H7 (cell line): Measurements from ENCODE around the gene OR9A4. TPM values are rescaled to one million over a fixed set of nuclear protein-coding genes. Genes with fewer than 3 reads are reported as not detected.
A peak's percentile ranks its signal among the peaks of the same experiment; 100 is the strongest.
"Not testable (repeated sequence)": the region's sequence is repeated elsewhere in the genome, so short reads cannot be mapped to it uniquely, and the experiment has no call there.

ENCODE experiments used
- DNase-seq: peaks from one replicate; pipeline ENCODE4 v3.0.0; 2012
- H3K27me3 ChIP-seq: 2 replicates; pipeline ENCODE4 v1.6.0; 2011; ENCODE audit warnings: mild to moderate bottlenecking, low read length; ENCODE audit not compliant: control insufficient read depth, insufficient read depth
- H3K36me3 ChIP-seq: replicated peaks from 2 replicates; pipeline ENCODE4 v1.5.1; 2011; ENCODE audit warnings: low read length; ENCODE audit not compliant: control insufficient read depth, insufficient read depth
- H3K4me3 ChIP-seq: 2 replicates; pipeline ENCODE4 v1.5.1; 2011; ENCODE audit warnings: low read depth, mild to moderate bottlenecking, control low read depth, low read length, moderate library complexity; ENCODE audit not compliant: insufficient read depth
- total RNA-seq: library from RNA; depleted of rRNA; stranded (reverse); fragments of >200 nt; shearing (Covaris generic); gene quantifications from 2 replicates; pipeline ENCODE4 v1.2.3, GENCODE V29; 2014; rRNA removed

OR9A4 gene, protein sequence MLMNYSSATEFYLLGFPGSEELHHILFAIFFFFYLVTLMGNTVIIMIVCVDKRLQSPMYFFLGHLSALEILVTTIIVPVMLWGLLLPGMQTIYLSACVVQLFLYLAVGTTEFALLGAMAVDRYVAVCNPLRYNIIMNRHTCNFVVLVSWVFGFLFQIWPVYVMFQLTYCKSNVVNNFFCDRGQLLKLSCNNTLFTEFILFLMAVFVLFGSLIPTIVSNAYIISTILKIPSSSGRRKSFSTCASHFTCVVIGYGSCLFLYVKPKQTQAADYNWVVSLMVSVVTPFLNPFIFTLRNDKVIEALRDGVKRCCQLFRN
- not detected in 2 replicates for total RNA-seq

DNA sequence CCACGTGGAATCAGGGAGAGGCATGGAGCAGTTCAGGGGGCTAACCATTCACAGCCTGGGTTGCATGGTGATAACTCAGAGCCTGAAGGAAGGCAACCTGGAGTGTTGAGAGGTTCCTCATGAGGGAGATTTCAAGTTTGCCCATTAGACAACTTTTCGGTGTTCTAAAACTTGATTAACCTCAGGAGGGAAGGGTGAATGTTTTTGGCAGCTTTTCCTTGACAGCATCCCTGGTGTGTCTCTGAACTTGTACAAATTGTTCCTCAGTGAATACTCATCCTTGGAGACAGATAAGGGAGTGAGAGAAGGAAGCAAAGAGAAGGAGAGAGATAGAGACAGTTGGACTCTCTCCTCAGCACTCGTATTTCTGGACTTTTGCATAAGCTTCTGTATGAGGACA lies at the start of gene OR9A4:
Gene OR9A4 (plus strand): TSS at position 301 of the 400 bp plus-strand sequence. CDS start 2,477 bp downstream, outside the sequence.
- no peaks in the 10 kb centered on the region for H3K27me3 ChIP-seq
- no peak within 1 kb of the TSS for H3K4me3 ChIP-seq
- no peaks in the 10 kb centered on the region for H3K36me3 ChIP-seq
- DNase-seq: no peak

DNA sequence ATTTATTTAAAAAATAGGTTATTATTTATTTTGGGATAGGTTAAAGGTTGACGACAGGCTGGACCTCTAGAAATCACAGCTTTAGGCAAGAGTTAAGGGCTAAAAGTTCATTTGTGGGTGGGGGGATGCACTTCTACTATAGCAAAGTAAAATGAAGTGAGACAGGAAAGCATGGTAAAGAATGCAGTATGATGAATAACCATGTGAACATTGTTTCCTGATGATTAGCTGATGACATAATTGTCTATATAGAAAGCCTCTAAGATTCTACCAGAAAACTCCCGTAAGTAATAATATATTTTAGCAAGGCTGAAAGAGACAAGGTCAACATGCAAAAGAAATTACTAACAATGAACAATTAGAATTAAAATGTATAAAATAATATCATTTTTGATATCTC lies 49.2 kb upstream of the OR9A4 start:
- H3K4me3 ChIP-seq: no peak overlapping the region
- H3K27me3 ChIP-seq: no peaks in the 10 kb centered on the region
- DNase-seq: no peak
- no peaks in the 10 kb centered on the region for H3K36me3 ChIP-seq

DNA sequence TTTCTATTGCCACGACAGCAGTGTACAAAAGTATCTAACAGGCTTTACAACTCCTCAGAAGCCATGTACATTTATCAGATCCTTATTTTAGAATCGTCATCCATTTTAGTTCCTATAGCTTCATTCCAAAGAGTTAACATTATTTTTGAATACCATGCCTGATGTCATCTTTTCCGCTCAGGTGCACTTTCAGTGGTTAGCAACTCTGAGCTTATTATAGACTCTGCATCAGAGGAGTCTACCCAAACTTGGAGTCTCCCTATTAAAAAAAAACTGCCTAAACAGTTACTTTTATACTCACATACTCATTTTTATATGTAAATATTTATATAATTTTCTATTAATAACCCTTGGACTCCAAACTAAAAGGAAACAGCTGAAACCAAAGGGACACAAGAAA lies 43.3 kb upstream of the OR9A4 start:
- no peak for DNase-seq
- Histone ChIP-seq H3K36me3 (no peaks in the 10 kb centered on the region), H3K27me3 (no peaks in the 10 kb centered on the region), H3K4me3 (no peak overlapping the region)

DNA sequence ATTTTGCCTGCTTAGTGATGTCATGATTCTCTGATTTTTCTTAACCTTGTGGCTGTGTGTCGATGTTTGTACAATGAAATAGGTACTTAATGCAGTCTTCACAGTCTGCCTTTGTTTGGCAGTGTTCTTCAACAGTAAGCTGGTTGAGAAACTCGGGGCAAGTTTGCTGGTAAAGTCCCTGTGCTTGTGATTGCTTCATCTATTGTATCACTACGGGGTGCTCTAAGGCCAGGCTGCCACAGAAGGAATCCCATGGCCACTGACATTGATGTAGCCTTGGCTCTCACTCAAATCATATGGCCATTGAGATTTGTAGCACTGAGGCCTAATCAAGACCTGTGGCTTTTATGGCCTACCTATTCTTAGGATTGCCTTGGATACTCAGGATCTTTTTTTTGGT lies 41.4 kb upstream of the OR9A4 start:
- no peak overlapping the region for H3K4me3 ChIP-seq
- no peaks in the 10 kb centered on the region for H3K27me3 ChIP-seq
- no peaks in the 10 kb centered on the region for H3K36me3 ChIP-seq
- DNase-seq: peak; percentile 29

DNA sequence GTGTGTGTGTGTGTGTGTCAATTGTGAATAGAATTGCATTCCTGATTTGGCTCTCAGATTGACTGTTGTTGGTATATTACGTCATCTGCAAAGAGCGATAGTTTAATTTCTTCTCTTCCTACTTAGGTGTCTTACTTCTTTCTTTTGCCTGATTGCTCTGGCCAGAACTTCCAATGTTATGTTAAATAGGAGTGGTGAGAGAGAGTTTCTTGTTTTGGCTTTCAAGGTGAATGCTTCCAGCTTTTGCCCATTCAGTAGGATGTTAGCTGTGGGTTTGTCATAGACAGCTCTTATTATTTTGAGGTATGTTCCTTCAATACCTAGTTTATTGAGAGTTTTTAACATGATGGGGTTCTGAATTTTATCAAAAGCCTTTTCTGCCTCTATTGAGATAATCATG lies 40.7 kb upstream of the OR9A4 start:
- Histone ChIP-seq H3K36me3 (no peaks in the 10 kb centered on the region), H3K27me3 (no peaks in the 10 kb centered on the region), H3K4me3 (no peak overlapping the region)
- peak; percentile 6 for DNase-seq

DNA sequence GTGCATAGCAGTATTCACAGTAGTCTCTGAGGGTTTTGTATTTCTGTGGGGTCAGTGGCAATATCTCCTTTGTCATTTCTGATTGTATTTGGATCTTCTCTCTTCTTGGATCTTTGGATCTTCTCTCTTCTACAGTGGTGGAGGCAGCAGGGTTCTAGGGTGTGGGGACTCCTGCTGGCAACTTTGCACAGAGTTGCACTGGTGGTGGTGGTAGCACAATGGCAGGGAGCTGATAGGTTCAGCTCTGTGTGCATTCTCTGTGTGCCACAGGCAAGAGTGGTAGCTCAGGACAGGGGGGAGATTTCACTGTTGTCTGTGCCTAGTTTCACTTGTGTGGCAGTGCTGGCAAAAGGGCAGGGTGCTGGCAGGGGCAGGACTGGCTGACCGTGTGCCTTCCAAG lies 39.8 kb upstream of the OR9A4 start:
- Histone ChIP-seq H3K36me3 (no peaks in the 10 kb centered on the region), H3K27me3 (no peaks in the 10 kb centered on the region), H3K4me3 (no peak overlapping the region)
- peak; percentile 2 for DNase-seq

DNA sequence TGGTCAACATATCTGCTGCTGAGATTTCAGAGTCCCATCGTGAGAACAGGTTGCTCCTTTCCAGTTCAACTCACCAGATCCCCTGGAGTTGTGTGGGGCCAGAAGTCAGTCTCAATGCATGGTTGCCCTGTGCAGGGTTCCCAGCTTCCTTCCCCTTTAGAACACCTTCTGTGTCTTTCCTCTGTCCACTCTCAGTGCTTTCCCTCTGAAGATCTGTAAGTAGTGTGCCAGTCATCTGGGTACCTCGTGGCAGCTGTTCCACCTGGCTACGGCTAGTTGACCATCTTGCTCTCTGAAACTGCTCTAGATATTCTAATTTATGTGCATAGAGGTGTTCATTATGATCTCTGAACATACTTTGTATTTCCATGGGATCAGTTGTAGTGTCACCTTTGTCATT lies 38.8 kb upstream of the OR9A4 start:
- Histone ChIP-seq H3K36me3 (no peaks in the 10 kb centered on the region), H3K4me3 (no peak overlapping the region), H3K27me3 (no peaks in the 10 kb centered on the region)
- DNase-seq: no peak

DNA sequence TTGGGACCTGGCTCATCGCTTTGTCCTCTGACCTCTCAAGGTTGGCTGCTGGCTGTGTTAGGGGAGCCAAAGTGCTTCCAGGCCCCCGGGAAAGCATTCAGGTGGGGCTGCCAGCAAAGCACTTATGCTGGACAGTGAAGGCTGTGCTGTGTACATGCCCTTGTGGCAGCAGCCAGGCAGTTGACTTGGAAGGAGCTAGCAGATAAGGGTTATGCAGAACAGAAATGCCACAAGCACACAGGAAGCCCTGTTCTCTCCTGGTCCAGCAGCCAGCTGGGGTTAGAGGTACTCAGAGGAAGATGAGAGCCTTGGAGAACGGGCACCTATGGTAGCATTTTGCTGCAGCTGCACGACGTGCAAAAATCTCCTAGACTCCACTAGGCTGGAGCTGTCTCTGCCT lies 35.2 kb upstream of the OR9A4 start:
- H3K27me3 ChIP-seq: no peaks in the 10 kb centered on the region
- no peak overlapping the region for H3K4me3 ChIP-seq
- DNase-seq: no peak
- H3K36me3 ChIP-seq: no peaks in the 10 kb centered on the region

DNA sequence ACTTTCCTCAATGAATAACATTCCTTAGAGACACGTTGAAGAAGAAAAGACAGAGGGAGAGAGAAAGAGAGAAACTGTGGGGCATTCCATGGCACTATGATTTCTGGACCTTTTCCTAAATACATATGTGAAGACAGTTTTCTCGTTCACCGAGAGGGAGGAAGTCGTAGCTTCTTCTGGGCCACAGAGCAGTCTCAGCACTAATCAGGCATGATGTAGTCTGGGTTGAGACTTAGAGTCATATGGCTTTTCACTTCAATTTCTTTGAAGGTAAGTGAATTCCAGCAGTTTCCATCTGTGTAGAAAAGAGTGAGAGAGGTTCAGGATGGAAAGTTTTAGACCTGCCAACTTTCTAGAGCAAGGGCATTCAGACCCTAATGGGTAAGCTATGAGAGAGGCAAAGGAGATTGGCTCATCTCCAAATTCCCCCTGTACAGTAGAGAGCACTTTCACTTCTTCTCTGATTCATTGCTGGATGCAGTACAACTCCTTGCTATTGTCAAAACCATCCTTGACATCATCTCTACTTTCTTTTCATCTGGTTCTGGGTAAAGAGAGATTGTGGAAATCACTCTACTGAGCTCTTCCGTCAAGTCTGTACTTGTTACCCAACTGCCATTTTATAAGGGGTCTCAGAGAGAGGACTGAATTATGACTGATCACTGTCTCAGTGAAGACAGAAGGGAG lies 31.5 kb upstream of the OR9A4 start:
- DNase-seq: no peak
- Histone ChIP-seq H3K27me3 (no peaks in the 10 kb centered on the region), H3K4me3 (no peak overlapping the region), H3K36me3 (no peaks in the 10 kb centered on the region)

DNA sequence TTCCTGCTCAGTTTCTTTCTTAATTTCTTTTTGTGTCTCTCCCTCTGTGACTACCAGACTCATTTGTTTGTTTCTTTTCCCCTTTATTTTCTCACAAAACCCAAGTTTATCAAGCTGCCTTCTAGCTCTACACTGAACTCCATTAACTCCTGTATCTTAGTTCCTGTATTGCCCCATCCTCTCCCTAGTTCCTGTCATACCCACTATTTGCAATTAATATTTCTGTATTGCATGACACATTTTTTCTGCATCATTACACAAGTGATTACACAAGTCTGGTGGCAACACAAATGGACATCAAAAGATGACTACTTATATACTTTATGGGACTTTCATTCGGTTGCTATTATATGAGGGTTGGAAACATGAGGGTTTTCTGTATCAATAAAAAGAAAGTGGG lies 26.9 kb upstream of the OR9A4 start:
- Histone ChIP-seq H3K4me3 (no peak overlapping the region), H3K36me3 (no peaks in the 10 kb centered on the region), H3K27me3 (no peaks in the 10 kb centered on the region)
- no peak for DNase-seq

DNA sequence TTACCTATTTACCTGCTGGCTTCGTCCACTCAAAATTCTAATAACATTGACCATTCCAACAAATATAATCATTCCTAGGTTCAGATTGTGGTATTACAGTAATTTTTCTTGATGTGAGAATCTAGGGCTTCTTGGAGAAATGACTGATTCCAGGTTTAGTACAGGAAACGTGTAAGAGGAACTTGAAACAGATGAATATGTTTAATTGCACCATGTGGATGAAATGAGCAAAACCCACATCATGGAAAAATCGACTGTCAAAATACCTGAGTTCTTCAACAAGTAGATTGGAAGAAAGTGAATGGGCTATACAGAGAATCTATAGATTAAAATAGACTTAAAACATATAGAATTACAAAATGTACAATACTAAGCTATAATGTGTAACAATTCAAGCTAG lies 24.9 kb upstream of the OR9A4 start:
- H3K4me3 ChIP-seq: no peak overlapping the region
- DNase-seq: no peak

DNA sequence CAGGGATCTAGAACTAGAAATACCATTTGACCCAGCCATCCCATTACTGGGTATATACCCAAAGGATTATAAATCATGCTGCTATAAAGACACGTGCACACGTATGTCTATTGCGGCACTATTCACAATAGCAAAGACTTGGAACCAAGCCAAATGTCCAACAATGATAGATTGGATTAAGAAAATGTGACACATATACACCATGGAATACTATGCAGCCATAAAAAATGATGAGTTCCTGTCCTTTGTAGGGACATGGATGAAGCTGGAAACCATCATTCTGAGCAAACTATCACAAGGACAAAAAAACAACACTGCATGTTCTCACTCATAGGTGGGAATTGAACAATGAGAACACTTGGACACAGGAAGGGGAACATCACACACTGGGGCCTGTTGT lies 16.8 kb upstream of the OR9A4 start:
- not testable (repeated sequence) for H3K27me3 ChIP-seq, H3K4me3 ChIP-seq, DNase-seq, H3K36me3 ChIP-seq

More for the DNA sequence above, 24.9 kb upstream of the OR9A4 start:
- no peaks in the 10 kb centered on the region for H3K27me3 ChIP-seq
- H3K36me3 ChIP-seq: no peaks in the 10 kb centered on the region

DNA sequence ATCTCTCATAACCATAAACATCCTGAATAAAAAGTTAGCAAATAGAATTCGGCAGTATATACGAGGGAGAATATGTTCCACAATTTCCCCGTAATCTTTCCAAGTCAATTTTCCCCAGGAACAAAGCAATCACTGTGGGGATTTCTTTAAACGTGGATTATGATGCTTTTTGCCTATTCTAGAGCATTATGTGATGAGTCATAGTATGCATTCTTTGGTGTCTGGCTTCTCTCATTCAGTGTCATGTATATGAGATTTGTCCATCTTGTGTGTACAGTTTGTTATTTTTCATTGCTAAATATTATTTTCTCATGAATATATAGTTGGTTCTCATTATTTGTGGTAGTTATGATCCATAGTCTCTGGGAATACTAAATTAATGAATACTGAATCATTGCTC lies 9.9 kb upstream of the OR9A4 start:
- no peak for DNase-seq
- no peaks in the 10 kb centered on the region for H3K36me3 ChIP-seq
- H3K4me3 ChIP-seq: no peak overlapping the region
- H3K27me3 ChIP-seq: no peaks in the 10 kb centered on the region

DNA sequence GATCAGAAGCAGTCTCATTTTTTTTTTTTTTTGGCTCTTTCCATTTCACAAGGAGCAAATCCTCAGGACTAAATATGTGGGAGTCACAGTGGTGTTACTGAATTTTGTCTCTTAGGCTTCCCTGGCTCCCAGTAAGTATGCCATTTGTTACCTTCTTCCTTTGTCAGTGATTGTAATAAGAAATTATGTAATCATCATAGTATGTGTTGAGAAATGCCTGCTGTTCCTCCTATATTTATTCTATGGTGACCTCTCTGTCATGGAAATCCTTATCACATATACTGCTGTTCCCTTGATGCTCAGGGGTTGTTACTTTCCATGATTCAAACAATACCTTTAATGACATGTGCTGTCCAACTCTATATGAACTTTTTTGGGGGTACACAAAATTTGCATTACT lies 4.8 kb upstream of the OR9A4 start:
- DNase-seq: no peak
- Histone ChIP-seq H3K36me3 (no peaks in the 10 kb centered on the region), H3K27me3 (no peaks in the 10 kb centered on the region), H3K4me3 (no peak overlapping the region)

DNA sequence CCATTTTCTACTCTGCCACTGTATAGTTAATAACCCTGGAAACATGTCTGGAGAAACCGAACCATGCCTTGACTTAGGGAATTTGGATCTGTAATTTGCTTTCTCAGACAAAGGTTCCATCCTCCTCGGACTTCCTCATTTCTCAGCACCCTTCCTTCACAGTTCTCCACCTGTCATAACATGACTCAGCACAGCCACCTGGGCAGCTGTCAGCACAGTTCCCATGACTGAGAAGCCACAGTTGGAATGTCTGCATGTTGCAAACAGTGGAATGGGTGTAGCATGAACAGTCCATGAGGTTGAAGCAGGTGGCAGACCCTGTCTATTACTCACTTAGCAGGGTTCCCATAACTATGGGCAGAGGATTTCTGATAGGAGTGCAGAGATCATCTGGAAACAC lies 634 bp upstream of the OR9A4 start:
- DNase-seq: no peak

More for the DNA sequence above, 634 bp upstream of the OR9A4 start:
- no peaks in the 10 kb centered on the region for H3K36me3 ChIP-seq
- H3K27me3 ChIP-seq: no peaks in the 10 kb centered on the region
- H3K4me3 ChIP-seq: no peak overlapping the region
